ENCODE data around the gene MTA1. TPM values are rescaled to one million over a fixed set of nuclear protein-coding genes. Genes with fewer than 3 reads are reported as not detected.

Gene MTA1
- total and polyA plus RNA-seq, 4 donors, result 3.7 to 28.1 (median 21.0) TPM

DNA sequence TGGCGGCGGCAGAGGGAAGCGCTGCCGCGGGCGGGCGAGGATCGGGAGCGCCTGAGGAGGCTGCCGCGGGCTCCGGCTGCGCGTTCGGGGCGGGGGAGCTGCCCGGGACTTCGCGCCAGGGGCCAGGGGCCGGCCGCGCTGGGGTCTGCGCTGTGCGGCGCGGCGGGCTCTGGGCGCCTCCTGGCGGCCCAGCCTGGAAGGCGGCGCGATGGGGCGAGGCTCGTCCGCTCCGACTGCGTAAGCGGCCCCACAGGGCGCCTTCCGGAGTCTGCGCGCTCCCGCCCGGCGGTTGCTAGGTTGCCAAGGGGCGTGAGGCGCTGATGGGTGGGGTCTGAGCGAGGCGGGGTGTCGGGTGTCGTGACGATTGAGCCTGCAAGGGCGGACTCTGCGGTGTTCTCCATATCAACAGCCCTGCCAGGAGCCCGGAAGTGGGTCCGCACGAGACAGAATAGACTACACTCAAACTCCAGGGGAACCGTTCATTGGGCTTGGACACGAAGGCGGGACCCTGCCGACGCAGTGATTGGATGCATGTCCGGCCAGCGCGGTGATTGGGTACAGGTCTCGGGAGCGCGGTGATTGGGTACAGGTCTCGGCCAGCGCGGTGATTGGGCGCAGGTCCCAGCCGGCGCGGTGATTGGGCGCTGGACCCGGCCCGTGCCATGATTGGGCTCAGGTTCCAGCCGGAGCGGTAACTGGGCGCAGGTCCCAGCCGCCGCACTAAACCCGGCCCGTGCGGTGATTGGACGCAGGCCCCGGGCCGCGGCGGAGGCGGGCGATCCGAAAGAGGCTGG lies 71.1 kb downstream of the MTA1 start, which contains the start of gene TEDC1:
TSS of gene TEDC1 (plus strand) at position 675 of the 794 bp plus-strand sequence. CDS start 130 bp downstream, outside the sequence.
- Histone ChIP-seq H3K4me1 (ENCODE audit: control insufficient read depth in 4 of 4, insufficient read depth in 4 of 4, low read length in 3 of 4) (peaks cover 10 to 69% (median 47%) of the 10 kb centered on the region in 4 donors), H3K9me3 (ENCODE audit: control insufficient read depth in 4 of 4, low read length in 3 of 4) (no peaks in the 10 kb centered on the region), H3K36me3 (ENCODE audit: control insufficient read depth in 4 of 4, insufficient read depth in 3 of 4, low read depth in 1 of 4, low read length in 3 of 4) (no peaks in the 10 kb centered on the region), H3K27ac (ENCODE audit: low read depth in 1 of 2, low read length in 2 of 2) (peak within 1 kb of the TSS; percentile 74 to 83), H3K27me3 (ENCODE audit: control insufficient read depth in 4 of 4, insufficient read depth in 4 of 4, low read length in 3 of 4) (no peaks in the 10 kb centered on the region), H3K9ac (ENCODE audit: low read depth in 1 of 2, low read length in 2 of 2) (peak within 1 kb of the TSS in 1 of 2 donors; percentile 38), H3K4me3 (ENCODE audit: low read depth in 1 of 3, low read length in 3 of 3) (peak within 1 kb of the TSS in 2 of 3 donors; percentile 57 to 65)
- peak; percentile 98 for DNase-seq (ENCODE audit: low spot score)
- TF ChIP-seq MAX (IDR thresholded peaks at IDR 0.05) (peak; percentile 93), TAF1 (conservative IDR thresholded peaks at IDR 0.05) (no peak), HNF4A (conservative IDR thresholded peaks at IDR 0.05) (peak; percentile 34 to 35), FOXA2 (IDR thresholded peaks at IDR 0.05) (peak; percentile 70), JUND (IDR thresholded peaks at IDR 0.05) (no peak), YY1 (IDR thresholded peaks at IDR 0.05) (peak; percentile 86), GABPA (IDR thresholded peaks at IDR 0.05 in 1 of 2, conservative IDR thresholded peaks at IDR 0.05 in 1 of 2) (peak; percentile 91 to 96), EGR1 (IDR thresholded peaks at IDR 0.05; ENCODE audit: low read depth in 2 of 2) (no peak), FOXA1 (IDR thresholded peaks at IDR 0.05) (peak; percentile 61), NR2F2 (IDR thresholded peaks at IDR 0.05) (no peak), ZBTB33 (IDR thresholded peaks at IDR 0.05) (no peak), CTCF (IDR thresholded peaks at IDR 0.05; ENCODE audit: low read depth, low read length, missing input control) (peak; percentile 88), RXRA (IDR thresholded peaks at IDR 0.05) (peak; percentile 30 to 46), REST (IDR thresholded peaks at IDR 0.05) (peak; percentile 61), RAD21 (IDR thresholded peaks at IDR 0.05) (peak; percentile 32 to 59), SP1 (IDR thresholded peaks at IDR 0.05) (peak; percentile 100), HNF4G (IDR thresholded peaks at IDR 0.05) (no peak)
- TF ChIP-seq, protein P1, sequence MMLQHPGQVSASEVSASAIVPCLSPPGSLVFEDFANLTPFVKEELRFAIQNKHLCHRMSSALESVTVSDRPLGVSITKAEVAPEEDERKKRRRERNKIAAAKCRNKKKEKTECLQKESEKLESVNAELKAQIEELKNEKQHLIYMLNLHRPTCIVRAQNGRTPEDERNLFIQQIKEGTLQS (IDR thresholded peaks at IDR 0.05), result no peak
- under 1% methylated on average over 94 of the region's 94 CpGs for WGBS
